GM12865 (cell line): ENCODE measurements around the gene ACSS3.
"Not testable (repeated sequence)": the region's sequence is repeated elsewhere in the genome, so short reads cannot be mapped to it uniquely, and the experiment has no call there.

Experiments
- DNase-seq: peaks from one replicate; pipeline ENCODE4 v3.0.0; 2010; ENCODE audit warnings: low read depth
- H3K4me3 ChIP-seq: 2 replicates; pipeline ENCODE4 v1.5.1; 2011; ENCODE audit warnings: mild to moderate bottlenecking, low read depth, low read length, control low read depth
- CTCF ChIP-seq: IDR thresholded peaks from 2 replicates; pipeline ENCODE4 v1.5.1; 2011; ENCODE audit warnings: low read length, control low read depth, low read depth, inconsistent platforms; ENCODE audit not compliant: insufficient read depth; ENCODE audit errors: missing control alignments

ACSS3 gene

GRCh38 chr12:81174664-81175063 is 96.8 kb downstream of the ACSS3 start:
- no peak overlapping the region for H3K4me3 ChIP-seq
- no peak for TF ChIP-seq CTCF
- no peak for DNase-seq

GRCh38 chr12:81176796-81177195 is 98.9 kb downstream of the ACSS3 start:
- H3K4me3 ChIP-seq: no peak overlapping the region
- no peak for DNase-seq
- no peak for TF ChIP-seq CTCF

- no peak for TF ChIP-seq CTCF
- DNase-seq: no peak
- no peak overlapping the region for H3K4me3 ChIP-seq
Observed at GRCh38 chr12:81181691-81182090, 103.8 kb downstream of the ACSS3 start.

GRCh38 chr12:81187686-81188085 is 109.8 kb downstream of the ACSS3 start:
- no peak for DNase-seq
- H3K4me3 ChIP-seq: no peak overlapping the region
- TF ChIP-seq CTCF: no peak

- DNase-seq: no peak
- H3K4me3 ChIP-seq: no peak overlapping the region
- TF ChIP-seq CTCF: no peak
Observed at GRCh38 chr12:81196595-81196994, 118.7 kb downstream of the ACSS3 start.

GRCh38 chr12:81200561-81200960 is 122.7 kb downstream of the ACSS3 start:
- not testable (repeated sequence) for H3K4me3 ChIP-seq

GRCh38 chr12:81203671-81204204 is 125.9 kb downstream of the ACSS3 start:
- no peak for DNase-seq
- TF ChIP-seq CTCF: no peak

More at GRCh38 chr12:81200561-81200960, 122.7 kb downstream of the ACSS3 start:
- not testable (repeated sequence) for DNase-seq

More at GRCh38 chr12:81203671-81204204, 125.9 kb downstream of the ACSS3 start:
- H3K4me3 ChIP-seq: no peak overlapping the region
